ENCODE data around the gene FOXF2. TPM values are rescaled to one million over a fixed set of nuclear protein-coding genes. Genes with fewer than 3 reads are reported as not detected.

FOXF2 gene
- total and polyA plus RNA-seq, 10 of the 15 experiments (the other 5 are each of a cell fraction or from before 2014, with no cell fraction given): not detected

DNA sequence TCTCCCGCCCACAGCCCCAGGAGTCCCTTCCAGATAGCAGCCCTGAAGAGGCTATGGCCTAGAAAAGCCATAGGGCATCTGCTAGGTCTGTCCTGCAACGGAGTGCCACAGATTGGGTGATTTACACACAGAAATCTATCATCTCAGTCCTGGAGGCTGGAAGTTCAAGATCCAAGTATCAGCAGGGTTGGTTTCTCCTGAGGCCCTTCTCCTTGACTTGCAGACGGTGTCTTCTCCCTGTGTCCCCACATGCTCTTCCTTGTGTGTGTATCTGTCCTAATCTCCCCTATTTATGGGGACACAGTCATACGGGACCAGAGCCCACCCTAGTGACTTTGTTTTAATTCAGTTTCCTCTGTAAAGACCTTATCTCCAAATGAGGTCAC, 15.3 kb downstream of the FOXF2 start (continued):
- TF ChIP-seq ZNF687 (IDR thresholded peaks at IDR 0.05): no peak
- no peak for TF ChIP-seq ZNF24 (IDR thresholded peaks at IDR 0.05)
- TF ChIP-seq MXI1 (IDR thresholded peaks at IDR 0.05; ENCODE audit: low read depth, low read length): no peak
- TF ChIP-seq STAT3 (IDR thresholded peaks at IDR 0.05; ENCODE audit: low read depth, low read length): no peak
- no peak for TF ChIP-seq SIN3A (IDR thresholded peaks at IDR 0.05; ENCODE audit: low read depth, low read length)
- no peak for TF ChIP-seq HCFC1 (IDR thresholded peaks at IDR 0.05; ENCODE audit: low read length)
- TF ChIP-seq, protein P1, sequence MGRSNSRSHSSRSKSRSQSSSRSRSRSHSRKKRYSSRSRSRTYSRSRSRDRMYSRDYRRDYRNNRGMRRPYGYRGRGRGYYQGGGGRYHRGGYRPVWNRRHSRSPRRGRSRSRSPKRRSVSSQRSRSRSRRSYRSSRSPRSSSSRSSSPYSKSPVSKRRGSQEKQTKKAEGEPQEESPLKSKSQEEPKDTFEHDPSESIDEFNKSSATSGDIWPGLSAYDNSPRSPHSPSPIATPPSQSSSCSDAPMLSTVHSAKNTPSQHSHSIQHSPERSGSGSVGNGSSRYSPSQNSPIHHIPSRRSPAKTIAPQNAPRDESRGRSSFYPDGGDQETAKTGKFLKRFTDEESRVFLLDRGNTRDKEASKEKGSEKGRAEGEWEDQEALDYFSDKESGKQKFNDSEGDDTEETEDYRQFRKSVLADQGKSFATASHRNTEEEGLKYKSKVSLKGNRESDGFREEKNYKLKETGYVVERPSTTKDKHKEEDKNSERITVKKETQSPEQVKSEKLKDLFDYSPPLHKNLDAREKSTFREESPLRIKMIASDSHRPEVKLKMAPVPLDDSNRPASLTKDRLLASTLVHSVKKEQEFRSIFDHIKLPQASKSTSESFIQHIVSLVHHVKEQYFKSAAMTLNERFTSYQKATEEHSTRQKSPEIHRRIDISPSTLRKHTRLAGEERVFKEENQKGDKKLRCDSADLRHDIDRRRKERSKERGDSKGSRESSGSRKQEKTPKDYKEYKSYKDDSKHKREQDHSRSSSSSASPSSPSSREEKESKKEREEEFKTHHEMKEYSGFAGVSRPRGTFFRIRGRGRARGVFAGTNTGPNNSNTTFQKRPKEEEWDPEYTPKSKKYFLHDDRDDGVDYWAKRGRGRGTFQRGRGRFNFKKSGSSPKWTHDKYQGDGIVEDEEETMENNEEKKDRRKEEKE (IDR thresholded peaks at IDR 0.05): no peak
